HG02678 (cell line): ENCODE results near the gene SNRPA1.

ENCODE experiments used
- ATAC-seq: cut with Tn5 transposase; IDR thresholded peaks from one replicate; pipeline ENCODE4 v1.9.1; 2021; ENCODE audit warnings: mild to moderate bottlenecking, moderate library complexity; ENCODE audit not compliant: unreplicated experiment

The SNRPA1 gene

GRCh38 chr15:101264911-101265641 is 30.0 kb downstream of the SNRPA1 start:
- ATAC-seq, result peak; percentile 61

GRCh38 chr15:101264011-101264410 is 31.0 kb downstream of the SNRPA1 start:
- peak; percentile 40 for ATAC-seq

GRCh38 chr15:101262551-101262950 is 32.5 kb downstream of the SNRPA1 start:
- ATAC-seq, result no peak

GRCh38 chr15:101258238-101259144 is 36.6 kb downstream of the SNRPA1 start:
- no peak for ATAC-seq

DNA sequence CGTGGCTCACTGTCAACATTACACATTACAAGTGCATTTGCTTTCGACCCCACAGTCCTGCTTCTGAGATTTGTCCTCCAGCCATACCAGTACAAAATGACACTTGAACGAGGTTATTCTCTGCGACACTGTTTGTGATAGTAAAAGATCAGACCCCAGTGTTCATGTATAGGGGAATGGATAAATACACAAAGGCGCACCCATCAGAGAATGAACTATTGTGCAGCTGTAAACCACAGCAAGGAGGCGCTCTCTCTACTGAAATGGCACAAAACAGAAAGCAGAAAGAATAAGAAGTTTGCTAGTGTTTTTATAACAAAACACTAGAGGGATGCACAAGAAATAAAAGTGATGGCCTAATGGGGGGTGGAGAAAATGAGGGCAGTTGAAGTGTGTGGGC is 38.3 kb downstream of the SNRPA1 start:
- ATAC-seq, result no peak

GRCh38 chr15:101255615-101256241 is 39.3 kb downstream of the SNRPA1 start:
- no peak for ATAC-seq

DNA sequence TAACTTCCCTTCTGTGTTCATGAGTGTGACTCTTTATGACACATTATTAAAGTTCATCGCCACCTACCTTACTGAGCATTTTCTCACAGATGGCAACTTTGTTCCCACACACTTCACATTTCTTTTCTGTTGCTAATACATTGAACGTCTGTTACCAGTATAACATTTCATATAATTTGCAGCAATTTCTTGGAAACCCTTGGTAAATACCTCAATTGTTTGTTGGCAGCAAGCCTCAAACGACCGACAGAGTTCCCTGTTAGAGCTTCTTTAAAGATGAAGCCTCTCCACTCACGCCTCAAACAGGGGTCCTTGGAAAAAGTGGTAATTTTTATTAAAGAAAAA is 40.0 kb downstream of the SNRPA1 start:
- ATAC-seq, result no peak

DNA sequence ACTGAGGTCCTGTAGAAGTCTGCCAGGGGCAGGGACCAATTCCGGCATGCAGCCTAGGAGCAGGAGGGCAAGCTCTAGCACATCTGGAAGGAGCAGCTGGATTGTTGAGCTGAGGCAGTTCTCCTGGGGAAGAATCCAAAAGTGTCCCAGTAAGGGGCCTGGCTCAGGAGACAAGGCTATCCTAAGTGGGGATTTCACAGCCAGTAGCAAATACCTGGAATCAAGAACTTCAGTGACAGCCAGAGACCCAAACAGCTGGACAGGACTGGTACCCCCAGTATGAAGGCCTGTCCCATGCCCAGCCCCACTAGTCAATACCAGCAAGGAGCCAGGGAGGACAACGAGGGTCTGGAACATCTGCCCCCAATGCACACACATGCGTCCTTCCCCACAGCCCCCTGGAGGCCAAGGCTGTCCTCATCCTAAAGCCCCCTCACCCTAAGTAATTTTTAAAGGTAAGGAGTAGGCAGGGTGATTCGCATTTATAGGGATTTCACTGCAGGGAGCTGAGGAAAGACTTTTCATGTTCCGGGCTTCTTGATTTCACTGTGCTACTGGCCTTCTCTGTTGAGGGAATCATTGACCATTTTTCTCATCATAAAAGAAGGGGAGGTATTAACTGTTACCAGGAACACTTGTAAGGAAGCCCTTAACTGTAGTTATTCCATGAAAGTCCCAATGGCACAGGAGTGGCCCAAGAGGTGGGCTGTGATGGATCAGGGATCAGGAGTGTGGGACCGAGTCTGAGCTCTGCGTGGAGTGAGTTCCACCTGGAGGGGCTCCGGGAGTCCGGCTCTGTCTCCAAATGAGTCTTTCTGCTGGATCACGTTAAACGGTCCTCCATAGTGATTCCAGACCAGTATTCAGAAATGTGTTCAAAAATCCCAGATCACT is 40.6 kb downstream of the SNRPA1 start:
- no peak for ATAC-seq

- no peak for ATAC-seq
These were observed 42.2 kb downstream of the SNRPA1 start for GRCh38 chr15:101252836-101253235.

DNA sequence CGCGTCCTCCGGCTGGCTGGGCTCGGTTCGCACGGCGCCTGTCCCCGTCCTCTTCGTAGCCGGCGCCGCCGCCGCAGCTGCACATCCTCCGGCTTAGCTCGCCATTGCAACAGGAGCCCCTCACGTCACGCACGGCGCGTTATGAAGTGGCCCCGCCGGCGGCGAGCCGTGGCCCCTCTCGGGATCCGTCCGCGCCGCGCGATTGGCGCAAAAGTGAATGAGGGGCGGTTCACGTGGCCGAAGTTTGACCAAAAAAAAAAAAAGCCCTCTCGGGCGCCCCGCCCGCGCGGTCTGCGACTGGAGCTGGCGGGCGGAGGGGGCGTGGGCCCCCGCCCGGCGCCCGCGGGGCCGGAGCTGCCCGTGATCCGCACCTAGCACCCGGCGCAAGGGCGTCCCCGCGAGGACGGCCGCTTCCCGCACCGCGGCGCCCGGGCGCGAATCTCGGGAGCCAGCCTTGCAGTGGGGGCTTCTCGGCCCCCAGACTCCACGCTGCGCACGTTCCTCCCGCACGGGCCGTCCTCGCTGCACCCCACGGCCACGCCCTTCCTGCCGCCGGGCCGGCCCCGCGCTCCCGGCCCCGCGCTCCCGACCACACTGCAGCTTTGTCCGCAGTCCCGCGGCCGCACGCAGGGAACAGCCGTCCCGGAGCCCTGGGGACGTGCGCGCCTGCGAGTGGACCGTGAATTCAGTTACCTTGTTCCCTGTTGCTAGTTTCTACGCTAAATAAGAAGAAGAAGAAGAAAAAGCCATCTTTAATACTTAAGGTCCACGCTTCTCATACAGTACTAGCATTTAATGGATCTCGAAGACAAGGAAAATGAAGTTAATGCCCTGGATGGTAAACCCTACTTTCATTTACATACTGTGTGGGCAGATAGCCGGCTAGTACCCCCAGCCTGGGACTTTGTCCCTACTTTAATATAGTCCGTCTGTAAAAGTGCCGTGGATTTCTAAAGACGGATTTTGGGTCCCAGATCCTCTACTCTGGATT is 42.9 kb downstream of the SNRPA1 start, which contains the start of gene CHSY1:
Gene CHSY1 (minus strand): TSS at position 219 of the 991 bp plus-strand sequence. CDS start 592 bp downstream, outside the sequence.
- peak; percentile 74 for ATAC-seq

- peak; percentile 35 for ATAC-seq
These were observed 43.9 kb downstream of the SNRPA1 start for GRCh38 chr15:101250873-101251829.

DNA sequence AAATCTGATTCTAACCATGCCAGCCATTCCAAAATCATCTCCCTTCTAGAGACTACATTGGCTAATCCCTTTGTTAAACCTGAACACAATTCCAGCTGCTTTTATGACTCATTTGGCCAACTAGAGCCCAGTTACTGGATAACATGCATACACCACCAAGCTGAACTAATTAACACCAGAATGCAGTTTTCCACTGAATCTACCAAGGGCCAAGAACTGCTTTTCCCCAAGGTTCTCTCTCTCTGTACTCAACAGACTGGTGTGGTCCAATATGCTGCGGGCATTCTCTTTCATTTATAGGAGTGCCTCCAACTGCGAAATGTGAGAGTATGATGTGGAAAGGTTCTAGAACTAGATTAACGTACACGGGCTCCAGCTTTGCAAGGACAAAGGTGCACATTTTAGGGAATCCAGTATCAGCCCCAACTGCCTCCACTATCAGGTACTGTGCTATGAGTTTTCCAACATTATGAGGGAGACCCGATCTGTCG is 44.7 kb downstream of the SNRPA1 start:
- ATAC-seq, result no peak

GRCh38 chr15:101248274-101248673 is 46.8 kb downstream of the SNRPA1 start:
- no peak for ATAC-seq

DNA sequence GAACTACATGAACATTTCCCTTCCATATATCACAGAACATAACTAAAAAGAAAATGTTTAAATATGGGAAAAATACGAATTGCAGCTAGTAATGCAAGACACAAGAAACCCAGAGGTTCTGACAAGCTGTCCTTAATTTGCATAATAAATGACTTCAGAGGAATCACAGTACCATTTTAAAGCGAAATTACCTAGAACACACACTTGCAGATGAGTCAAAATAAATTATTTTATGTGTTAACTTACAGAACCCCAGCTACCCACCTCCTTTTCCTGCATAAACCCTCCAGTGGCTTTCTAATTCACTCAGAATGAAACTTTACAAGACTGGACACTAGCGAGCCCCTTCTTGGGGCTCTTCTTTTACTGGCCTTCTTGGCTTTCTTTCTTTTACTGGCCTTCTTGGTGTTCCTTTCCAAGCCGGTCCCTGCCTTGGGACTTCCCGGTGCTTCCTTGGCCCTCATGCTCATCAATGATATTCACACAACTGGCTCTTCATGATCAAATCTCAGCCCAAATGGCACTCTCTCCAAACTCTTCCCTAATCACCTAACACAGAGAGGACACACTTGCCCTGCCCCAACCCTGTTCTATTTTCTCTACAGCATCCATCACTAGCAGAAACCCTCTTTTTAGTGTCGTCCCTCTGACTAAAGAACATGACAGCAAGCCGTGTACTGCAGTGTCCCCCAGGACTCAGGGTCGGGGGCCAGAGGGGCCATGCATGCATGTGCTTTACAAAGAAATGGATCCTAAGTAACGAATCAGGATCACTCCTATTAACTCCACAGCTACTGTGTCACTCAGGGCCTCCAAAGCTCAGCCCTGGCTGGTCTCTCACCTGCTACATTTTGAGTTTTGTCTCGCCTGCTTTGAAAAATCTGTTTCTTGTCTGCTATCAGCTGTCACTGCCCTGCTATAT is 48.0 kb downstream of the SNRPA1 start:
- ATAC-seq, result no peak

DNA sequence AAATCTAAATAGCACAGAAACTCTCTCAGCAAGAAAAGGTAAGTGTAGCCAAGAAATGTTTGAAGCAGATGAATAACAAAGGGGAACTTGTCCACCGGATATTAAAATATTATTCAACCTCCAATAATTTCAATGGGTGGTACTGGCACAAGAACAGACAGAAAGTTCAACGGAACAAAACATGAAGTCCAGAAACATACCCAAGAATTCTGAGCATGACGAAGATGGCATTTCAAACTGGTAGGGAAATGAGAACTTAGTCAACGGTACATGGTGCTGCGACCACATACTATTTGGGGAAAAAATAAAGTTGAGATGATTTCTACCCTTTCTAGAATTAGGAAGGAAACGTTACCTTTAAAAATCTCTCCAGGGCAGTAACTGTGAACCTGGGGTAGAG is 48.7 kb downstream of the SNRPA1 start:
- no peak for ATAC-seq

DNA sequence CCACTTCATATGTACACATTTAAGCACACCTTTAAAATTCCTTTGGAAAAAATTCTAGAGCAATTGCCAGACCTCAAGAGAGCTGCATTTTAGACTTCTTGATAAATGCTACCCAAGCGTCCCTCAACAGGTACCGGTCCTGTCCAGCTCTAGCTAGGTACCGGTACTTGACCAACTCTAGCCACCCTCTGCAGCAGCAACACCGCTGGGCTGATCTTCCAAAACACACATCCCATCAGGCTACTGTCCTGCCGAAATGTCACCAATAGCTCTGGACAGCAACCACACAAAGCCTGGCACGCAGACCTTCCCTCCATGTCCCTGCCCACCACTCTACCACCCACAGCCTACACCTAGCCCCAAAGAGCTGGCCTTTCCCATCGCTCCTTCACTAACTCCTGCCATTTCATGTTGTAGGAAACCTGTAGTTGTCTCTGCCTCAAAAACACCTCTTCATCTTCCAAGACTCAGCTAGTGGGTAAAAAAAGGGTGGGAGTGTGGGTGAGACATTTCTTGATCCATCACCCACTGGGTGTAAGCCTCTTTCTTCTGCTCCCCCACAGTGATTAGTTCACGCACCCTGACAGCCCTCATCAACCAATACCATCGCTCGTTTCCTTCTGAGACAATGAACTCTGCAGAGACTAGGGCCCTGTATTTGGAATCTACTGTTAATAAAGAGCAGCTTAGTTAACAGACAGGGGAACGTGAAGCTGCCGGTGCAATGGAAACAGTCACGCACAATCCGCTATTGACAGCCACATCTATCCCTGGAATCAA is 50.0 kb downstream of the SNRPA1 start:
- ATAC-seq, result no peak
